Measurements from ENCODE around the gene NXT1.
"Not testable (repeated sequence)": the region's sequence is repeated elsewhere in the genome, so short reads cannot be mapped to it uniquely, and the experiment has no call there.

Gene NXT1

GRCh38 chr20:23347791-23348190, 2.8 kb upstream of the NXT1 start:
- Histone ChIP-seq H3K9me2 (ENCODE audit: low read depth, low read length) (no peaks in the 10 kb centered on the region), H3K9ac (ENCODE audit: low read length) (no peak overlapping the region), H3K4me2 (ENCODE audit: low read length) (no peak overlapping the region), H3K27me3 (ENCODE audit: insufficient read depth, low read length) (no peaks in the 10 kb centered on the region; the same call in 1 of the 2 replicates), H2AFZ (ENCODE audit: low read length) (no peak overlapping the region), H3K36me3 (ENCODE audit: insufficient read depth, low read length) (no peaks in the 10 kb centered on the region; the same call in 1 of the 2 replicates), H3K27ac (ENCODE audit: low read depth, low read length, poor library complexity, severe bottlenecking) (no peak overlapping the region), H4K20me1 (ENCODE audit: insufficient read depth, low read length) (no peaks in the 10 kb centered on the region), H3K4me3 (ENCODE audit: low read depth, low read length, poor library complexity, severe bottlenecking) (no peak overlapping the region), H3K4me1 (ENCODE audit: insufficient read depth, low read length, severe bottlenecking) (peaks cover 20% of the 10 kb centered on the region), H3K79me2 (ENCODE audit: insufficient read depth, low read length) (peaks cover 21% of the 10 kb centered on the region), H3K9me3 (ENCODE audit: low read length) (no peaks in the 10 kb centered on the region), H3F3A (ENCODE audit: insufficient read depth, low read length) (no peaks in the 10 kb centered on the region)
- TF ChIP-seq CTCF (IDR thresholded peaks at IDR 0.05; ENCODE audit: low read length) = no peak
- TF ChIP-seq EZH2 (IDR thresholded peaks at IDR 0.05; ENCODE audit: borderline replicate concordance, low read length) = no peak

- not testable (repeated sequence) for H2AFZ ChIP-seq (ENCODE audit: low read length); H3K27me3 ChIP-seq (ENCODE audit: insufficient read depth, low read length); H3K27ac ChIP-seq (ENCODE audit: low read depth, low read length, poor library complexity, severe bottlenecking); H3K36me3 ChIP-seq (ENCODE audit: insufficient read depth, low read length); H3K9me3 ChIP-seq (ENCODE audit: low read length); H3K4me3 ChIP-seq (ENCODE audit: low read depth, low read length, poor library complexity, severe bottlenecking); H4K20me1 ChIP-seq (ENCODE audit: insufficient read depth, low read length); H3K9ac ChIP-seq (ENCODE audit: low read length); H3F3A ChIP-seq (ENCODE audit: insufficient read depth, low read length); H3K4me2 ChIP-seq (ENCODE audit: low read length); H3K9me2 ChIP-seq (ENCODE audit: low read depth, low read length)
- H3K4me1 ChIP-seq (ENCODE audit: insufficient read depth, low read length, severe bottlenecking) = peaks cover 23% of the 10 kb centered on the region
- peaks cover 23% of the 10 kb centered on the region for H3K79me2 ChIP-seq (ENCODE audit: insufficient read depth, low read length)
Observed at GRCh38 chr20:23348510-23348909, 2.1 kb upstream of the NXT1 start.

GRCh38 chr20:23349338-23350195, 1.0 kb upstream of the NXT1 start:
- Histone ChIP-seq H3K79me2 (ENCODE audit: insufficient read depth, low read length) (peaks cover 23% of the 10 kb centered on the region), H3K9ac (ENCODE audit: low read length) (peak overlapping the region; percentile 99), H3K4me2 (ENCODE audit: low read length) (peak overlapping the region; percentile 82), H3K4me1 (ENCODE audit: insufficient read depth, low read length, severe bottlenecking) (peaks cover 23% of the 10 kb centered on the region), H3K4me3 (ENCODE audit: low read depth, low read length, poor library complexity, severe bottlenecking) (peak overlapping the region; percentile 93), H3F3A (ENCODE audit: insufficient read depth, low read length) (no peaks in the 10 kb centered on the region), H2AFZ (ENCODE audit: low read length) (no peak overlapping the region), H3K27ac (ENCODE audit: low read depth, low read length, poor library complexity, severe bottlenecking) (peak overlapping the region; percentile 84), H3K27me3 (ENCODE audit: insufficient read depth, low read length) (no peaks in the 10 kb centered on the region), H3K36me3 (ENCODE audit: insufficient read depth, low read length) (peaks cover 12% of the 10 kb centered on the region), H3K9me2 (ENCODE audit: low read depth, low read length) (no peaks in the 10 kb centered on the region), H3K9me3 (ENCODE audit: low read length) (no peaks in the 10 kb centered on the region), H4K20me1 (ENCODE audit: insufficient read depth, low read length) (no peaks in the 10 kb centered on the region)
- peak; percentile 64 for TF ChIP-seq CTCF (IDR thresholded peaks at IDR 0.05; ENCODE audit: low read length)
- no peak for TF ChIP-seq EZH2 (IDR thresholded peaks at IDR 0.05; ENCODE audit: borderline replicate concordance, low read length)

Measured in OCI-LY1 (cell line).